Ovary (tissue), 3 donors: ENCODE measurements around the gene CD70.

Source experiments
- EP300 ChIP-seq: sonication (generic); formaldehyde crosslinking; IDR thresholded peaks from one replicate; pipeline ENCODE4 v1.6.1; 2017; ENCODE audit warnings: antibody characterized with exemption
- POLR2A ChIP-seq: fragments of 450-650 bp; IDR thresholded peaks from one replicate; pipeline ENCODE4 v1.6.1; 2017; ENCODE audit warnings: antibody characterized with exemption, mild to moderate bottlenecking, moderate library complexity
- TF ChIP-seq, protein P1 (sequence below), 3 donors: fragments of 450-650 bp in 2 of 3; fragments of 200-600 bp in 1 of 3; IDR thresholded peaks; one replicate each; pipeline versions ENCODE4 v1.5.1 to v1.8.0; 2016 to 2022; ENCODE audit warnings: antibody characterized with exemption in 3 of 3, mild to moderate bottlenecking in 1 of 3
- donor health status: DM: no; HTN: no; CAD: no.

DNA sequence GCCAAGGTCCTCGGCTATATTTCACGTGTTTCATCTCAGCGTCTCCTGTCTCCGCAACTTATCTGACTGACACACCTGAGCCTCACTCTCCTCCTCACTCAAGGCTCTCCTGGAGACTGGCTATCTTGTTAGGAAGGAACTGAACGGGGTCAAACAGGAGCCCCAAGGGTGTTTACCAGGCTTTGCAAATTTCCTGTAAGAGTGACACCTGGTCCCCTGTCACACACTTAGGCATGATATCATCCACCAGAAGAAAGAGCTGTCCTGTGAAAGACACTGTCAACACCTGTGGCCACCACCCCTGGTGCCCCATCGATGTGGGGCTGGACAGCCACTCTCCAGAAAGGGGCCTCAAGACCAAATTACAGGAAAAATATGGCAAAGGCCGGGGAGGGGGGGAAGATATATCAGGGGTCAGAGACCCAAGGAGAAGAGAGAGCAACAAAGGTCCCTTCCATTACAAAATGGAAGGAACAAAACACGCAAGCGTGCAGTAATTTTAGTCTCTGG lies 2.9 kb downstream of the CD70 start:
- TF ChIP-seq POLR2A (no peak), EP300 (no peak)
- TF ChIP-seq, protein P1, sequence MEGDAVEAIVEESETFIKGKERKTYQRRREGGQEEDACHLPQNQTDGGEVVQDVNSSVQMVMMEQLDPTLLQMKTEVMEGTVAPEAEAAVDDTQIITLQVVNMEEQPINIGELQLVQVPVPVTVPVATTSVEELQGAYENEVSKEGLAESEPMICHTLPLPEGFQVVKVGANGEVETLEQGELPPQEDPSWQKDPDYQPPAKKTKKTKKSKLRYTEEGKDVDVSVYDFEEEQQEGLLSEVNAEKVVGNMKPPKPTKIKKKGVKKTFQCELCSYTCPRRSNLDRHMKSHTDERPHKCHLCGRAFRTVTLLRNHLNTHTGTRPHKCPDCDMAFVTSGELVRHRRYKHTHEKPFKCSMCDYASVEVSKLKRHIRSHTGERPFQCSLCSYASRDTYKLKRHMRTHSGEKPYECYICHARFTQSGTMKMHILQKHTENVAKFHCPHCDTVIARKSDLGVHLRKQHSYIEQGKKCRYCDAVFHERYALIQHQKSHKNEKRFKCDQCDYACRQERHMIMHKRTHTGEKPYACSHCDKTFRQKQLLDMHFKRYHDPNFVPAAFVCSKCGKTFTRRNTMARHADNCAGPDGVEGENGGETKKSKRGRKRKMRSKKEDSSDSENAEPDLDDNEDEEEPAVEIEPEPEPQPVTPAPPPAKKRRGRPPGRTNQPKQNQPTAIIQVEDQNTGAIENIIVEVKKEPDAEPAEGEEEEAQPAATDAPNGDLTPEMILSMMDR (IDR thresholded peaks at IDR 0.05), result no peak
